SHP77 treated with DMSO at 0.1 percent for 48 hours (cell line): Measurements from ENCODE around the gene STAC3.

ENCODE experiments used
- DNase-seq: peaks from one replicate; lab custom pipeline; 2025; lab: John Stamatoyannopoulos, UW

Gene STAC3

GRCh38 chr12:57210461-57210860, 40.5 kb downstream of the STAC3 start:
- DNase-seq = no peak

- no peak for DNase-seq
Observed at GRCh38 chr12:57209916-57210315, 41.1 kb downstream of the STAC3 start.

GRCh38 chr12:57208631-57209282, 42.2 kb downstream of the STAC3 start:
- DNase-seq = no peak

GRCh38 chr12:57207731-57208630, 43.0 kb downstream of the STAC3 start:
- DNase-seq = no peak

GRCh38 chr12:57205931-57206330, 45.1 kb downstream of the STAC3 start:
- DNase-seq = no peak

- DNase-seq = no peak
Observed at GRCh38 chr12:57205186-57205585, 45.8 kb downstream of the STAC3 start.

GRCh38 chr12:57204454-57204853, 46.5 kb downstream of the STAC3 start:
- DNase-seq = no peak

GRCh38 chr12:57203791-57204190, 47.2 kb downstream of the STAC3 start:
- DNase-seq = no peak

GRCh38 chr12:57203201-57203600, 47.8 kb downstream of the STAC3 start:
- DNase-seq = no peak

GRCh38 chr12:57202321-57202720, 48.7 kb downstream of the STAC3 start:
- DNase-seq = no peak

- no peak for DNase-seq
Observed at GRCh38 chr12:57201631-57202030, 49.4 kb downstream of the STAC3 start.

GRCh38 chr12:57201219-57201618, 49.8 kb downstream of the STAC3 start:
- DNase-seq = no peak

GRCh38 chr12:57200497-57200896, 50.5 kb downstream of the STAC3 start:
- DNase-seq = no peak

- DNase-seq = no peak
Observed at GRCh38 chr12:57199191-57199590, 51.8 kb downstream of the STAC3 start.

- no peak for DNase-seq
Observed at GRCh38 chr12:57198329-57198728, 52.7 kb downstream of the STAC3 start.

- no peak for DNase-seq
Observed at GRCh38 chr12:57196956-57197355, 54.0 kb downstream of the STAC3 start.

GRCh38 chr12:57196439-57196838, 54.5 kb downstream of the STAC3 start:
- DNase-seq = no peak

GRCh38 chr12:57195611-57196371, 55.2 kb downstream of the STAC3 start:
- DNase-seq = no peak

GRCh38 chr12:57195186-57195585, 55.8 kb downstream of the STAC3 start:
- no peak for DNase-seq

- DNase-seq = no peak
Observed at GRCh38 chr12:57194253-57194652, 56.7 kb downstream of the STAC3 start.

- no peak for DNase-seq
Observed at GRCh38 chr12:57193706-57194245, 57.2 kb downstream of the STAC3 start.
